SH-SY5Y (cell line): ENCODE data around the gene IFI44.

Experiments
- GATA2 ChIP-seq: IDR thresholded peaks from 2 replicates; pipeline ENCODE4 v1.6.1; 2011; ENCODE audit warnings: mild to moderate bottlenecking, low read depth, low read length
- GATA3 ChIP-seq: IDR thresholded peaks from 2 replicates; pipeline ENCODE4 v1.6.1; 2011; ENCODE audit warnings: low read depth, mild to moderate bottlenecking, low read length, moderate library complexity

IFI44 gene

DNA sequence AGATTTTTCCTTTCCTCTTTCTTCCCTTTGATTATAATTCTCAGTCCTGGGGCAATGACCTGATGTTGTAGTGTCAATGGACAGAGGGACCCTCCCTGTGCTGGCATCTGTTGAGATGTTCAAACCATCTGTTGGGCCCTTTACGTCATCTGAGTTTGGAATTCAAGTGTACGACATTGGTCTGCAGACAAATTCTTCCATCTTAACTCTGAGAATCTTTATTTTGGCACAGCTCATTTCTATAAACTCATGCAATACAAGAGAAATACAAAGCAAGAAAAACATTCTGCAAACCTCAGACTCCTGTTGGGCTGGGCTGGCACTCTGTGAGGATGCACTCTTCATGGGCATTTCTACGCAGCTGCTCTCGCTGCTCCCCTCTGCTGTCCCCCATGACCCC is 54.2 kb downstream of the IFI44 start:
- TF ChIP-seq GATA3 (no peak), GATA2 (no peak)

DNA sequence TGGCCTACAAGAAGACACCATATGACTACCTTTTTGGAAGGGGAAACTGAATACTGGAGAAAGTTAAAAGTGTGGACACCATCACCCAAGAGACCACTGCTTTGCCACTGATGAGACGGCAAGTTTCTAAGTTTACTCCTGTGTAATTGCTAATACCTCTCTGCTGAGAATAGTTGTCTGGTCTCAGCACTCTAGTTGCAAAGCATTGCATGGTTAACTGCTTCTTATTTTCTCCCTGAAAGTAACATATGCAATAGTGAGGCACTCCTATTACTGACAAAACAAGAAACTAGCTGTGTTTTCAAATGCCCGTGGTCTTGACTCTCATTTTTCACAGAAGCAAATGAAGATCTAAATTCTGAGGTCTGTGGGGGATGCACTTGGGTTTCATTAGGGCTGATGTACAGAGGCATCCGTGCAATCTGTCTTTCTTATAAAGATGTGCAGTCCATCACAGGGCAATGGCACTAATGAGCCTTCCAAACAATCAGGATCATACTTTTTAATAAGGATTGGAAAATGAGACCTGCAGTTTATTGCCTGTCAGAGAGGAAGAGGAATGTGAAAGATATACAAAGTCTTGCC is 62.9 kb downstream of the IFI44 start:
- TF ChIP-seq GATA3 (no peak), GATA2 (no peak)

DNA sequence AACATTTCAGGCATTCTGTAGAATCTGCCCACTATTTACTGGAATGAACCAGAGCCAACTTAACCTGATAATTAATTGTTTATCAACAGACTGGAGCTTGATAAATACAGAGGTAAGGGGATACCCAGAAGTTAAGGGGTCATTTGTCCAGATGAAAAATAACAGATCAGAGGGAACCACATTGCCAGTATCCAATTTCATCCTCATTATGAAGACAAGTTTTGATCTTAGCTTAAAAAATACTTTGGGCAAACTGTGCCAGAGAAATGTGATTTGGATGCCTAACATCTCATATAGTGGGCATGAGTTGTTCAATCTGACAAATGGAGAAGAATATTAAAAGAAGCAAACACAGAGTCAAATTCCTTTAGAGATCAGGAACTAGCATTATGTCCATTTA is 63.7 kb downstream of the IFI44 start:
- TF ChIP-seq GATA3 (no peak), GATA2 (no peak)
